HG03045 (cell line): ENCODE measurements around the gene ZCCHC3.
"Not testable (repeated sequence)": the region's sequence is repeated elsewhere in the genome, so short reads cannot be mapped to it uniquely, and the experiment has no call there.

Experiments used
- ATAC-seq: cut with Tn5 transposase; IDR thresholded peaks from one replicate; pipeline ENCODE4 v1.9.1; 2021; ENCODE audit warnings: mild to moderate bottlenecking, moderate library complexity; ENCODE audit not compliant: unreplicated experiment

ZCCHC3 gene

GRCh38 chr20:297098-297924 lies at the start of gene ZCCHC3:
Gene ZCCHC3 (plus strand): TSS chr20:297570. CDS start chr20:297587, 17 bp downstream.
- ATAC-seq = peak; percentile 82

- no peak for ATAC-seq
Observed at GRCh38 chr20:251354-251753, 46.0 kb upstream of the ZCCHC3 start.

GRCh38 chr20:252801-253200 lies 44.6 kb upstream of the ZCCHC3 start:
- no peak for ATAC-seq

- ATAC-seq = not testable (repeated sequence)
Observed at GRCh38 chr20:253447-253846, 43.9 kb upstream of the ZCCHC3 start.

GRCh38 chr20:257419-257818 lies 40.0 kb upstream of the ZCCHC3 start, which contains the start of gene DEFB132:
Gene DEFB132 (plus strand): TSS chr20:257724. CDS start chr20:257779, 55 bp downstream.
- no peak for ATAC-seq

GRCh38 chr20:258269-258858 lies 39.0 kb upstream of the ZCCHC3 start:
- ATAC-seq = no peak

GRCh38 chr20:258963-259362 lies 38.4 kb upstream of the ZCCHC3 start:
- ATAC-seq = no peak

- ATAC-seq = no peak
Observed at GRCh38 chr20:259981-260380, 37.4 kb upstream of the ZCCHC3 start.

- no peak for ATAC-seq
Observed at GRCh38 chr20:263701-264100, 33.7 kb upstream of the ZCCHC3 start.

GRCh38 chr20:266596-267562 lies 30.5 kb upstream of the ZCCHC3 start:
- ATAC-seq = peak; percentile 91

GRCh38 chr20:270517-270916 lies 26.9 kb upstream of the ZCCHC3 start:
- ATAC-seq = no peak

GRCh38 chr20:271069-271468 lies 26.3 kb upstream of the ZCCHC3 start:
- no peak for ATAC-seq

GRCh38 chr20:271528-271927 lies 25.8 kb upstream of the ZCCHC3 start:
- ATAC-seq = no peak

- ATAC-seq = no peak
Observed at GRCh38 chr20:272718-273117, 24.7 kb upstream of the ZCCHC3 start.

- no peak for ATAC-seq
Observed at GRCh38 chr20:273884-274283, 23.5 kb upstream of the ZCCHC3 start.

- ATAC-seq = no peak
Observed at GRCh38 chr20:275791-276190, 21.6 kb upstream of the ZCCHC3 start.

GRCh38 chr20:276620-277495 lies 20.5 kb upstream of the ZCCHC3 start:
- no peak for ATAC-seq

- no peak for ATAC-seq
Observed at GRCh38 chr20:277496-277781, 19.9 kb upstream of the ZCCHC3 start.

GRCh38 chr20:278181-278580 lies 19.2 kb upstream of the ZCCHC3 start:
- no peak for ATAC-seq
